Large intestine (tissue), 3 donors: ENCODE data around the gene SLC41A3. TPM values are rescaled to one million over a fixed set of nuclear protein-coding genes. Genes with fewer than 3 reads are reported as not detected.

ENCODE experiments used
- DNase-seq, 2 donors: peaks; one replicate each; pipeline versions ENCODE4 v3.0.0 to v3.0.0-alpha.2; 2013
- H3K27ac ChIP-seq: one replicate; pipeline ENCODE4 v1.5.1; 2013; ENCODE audit warnings: low read length
- H3K27me3 ChIP-seq: 2 replicates; pipeline ENCODE4 v1.6.1; 2013; ENCODE audit warnings: low read length; ENCODE audit not compliant: control insufficient read depth, insufficient read depth
- H3K36me3 ChIP-seq: 2 replicates; pipeline ENCODE4 v1.6.1; 2013; ENCODE audit warnings: low read length; ENCODE audit not compliant: control insufficient read depth, insufficient read depth
- H3K4me1 ChIP-seq: one replicate; pipeline ENCODE4 v1.6.1; 2013; ENCODE audit warnings: low read length; ENCODE audit not compliant: control insufficient read depth, insufficient read depth
- H3K4me3 ChIP-seq: one replicate; pipeline ENCODE4 v1.5.1; 2013; ENCODE audit warnings: low read length
- H3K9me3 ChIP-seq: one replicate; pipeline ENCODE4 v1.6.1; 2013; ENCODE audit warnings: mild to moderate bottlenecking, low read depth, low read length, moderate library complexity; ENCODE audit not compliant: control insufficient read depth
- WGBS: methylation state at CpG from one replicate; pipeline ENCODE4 v1.1.5; 2013; ENCODE audit warnings: low lambda C conversion rate; ENCODE audit not compliant: insufficient coverage; 5-methylcytosine and 5-hydroxymethylcytosine counted together
- polyA plus RNA-seq: library from polyadenylated mRNA; unstranded; fragments of 120-200 nt; gene quantifications from one replicate; pipeline ENCODE4 v1.2.1, GENCODE V29; 2013

Gene SLC41A3
- polyA plus RNA-seq, 1 donor = 32.8 TPM

DNA sequence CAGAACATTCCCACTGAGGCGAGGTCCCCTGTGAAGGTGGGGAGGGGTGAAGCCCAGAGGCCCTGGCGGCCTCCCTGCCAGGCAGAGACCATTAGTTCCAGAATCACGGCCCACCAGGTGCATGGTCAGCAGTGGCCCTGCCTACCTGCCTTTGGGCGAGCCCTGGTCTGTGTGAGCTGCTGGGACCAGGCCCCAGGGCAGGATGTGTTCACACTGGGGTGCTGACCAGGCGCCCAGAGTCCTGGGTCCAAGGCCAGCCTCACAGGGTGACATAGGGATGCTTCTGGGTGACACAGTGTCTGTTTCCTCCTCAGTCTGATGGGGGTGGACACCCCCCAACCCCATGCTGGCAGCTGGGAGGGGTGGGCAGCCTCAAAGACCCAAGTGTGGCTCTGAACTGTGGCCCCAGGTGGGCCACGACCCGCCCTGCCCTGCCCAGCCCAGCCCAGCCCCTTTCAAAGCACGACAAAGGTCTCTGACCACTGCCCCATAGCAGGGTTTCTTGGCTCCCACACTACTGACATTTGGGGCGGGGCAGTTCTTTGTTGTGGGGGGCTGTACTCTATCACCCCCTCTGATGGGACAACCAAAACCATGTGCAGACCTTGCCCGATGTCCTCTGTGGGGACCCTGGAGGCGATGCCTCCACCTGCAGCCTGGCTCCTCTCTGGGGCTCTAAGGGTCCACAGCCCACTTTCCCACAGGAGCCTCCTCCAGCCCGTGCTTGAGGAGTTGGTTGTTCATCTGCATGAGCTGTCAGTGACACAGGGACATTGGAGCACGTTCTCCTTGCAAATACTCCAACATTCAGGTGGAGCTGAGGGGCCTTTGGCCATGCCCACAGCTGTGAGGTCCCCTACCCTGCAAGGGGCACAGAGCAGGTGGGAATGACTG, 44.8 kb upstream of the SLC41A3 start:
- no peak for DNase-seq
- no peak overlapping the region for H3K4me3 ChIP-seq
- H3K27ac ChIP-seq = no peak overlapping the region
- no peaks in the 10 kb centered on the region for H3K4me1 ChIP-seq
- no peaks in the 10 kb centered on the region for H3K27me3 ChIP-seq
- H3K9me3 ChIP-seq = no peaks in the 10 kb centered on the region
- H3K36me3 ChIP-seq = peaks cover 12% of the 10 kb centered on the region
- WGBS = no CpG with 5 or more reads among the region's 13 CpGs

DNA sequence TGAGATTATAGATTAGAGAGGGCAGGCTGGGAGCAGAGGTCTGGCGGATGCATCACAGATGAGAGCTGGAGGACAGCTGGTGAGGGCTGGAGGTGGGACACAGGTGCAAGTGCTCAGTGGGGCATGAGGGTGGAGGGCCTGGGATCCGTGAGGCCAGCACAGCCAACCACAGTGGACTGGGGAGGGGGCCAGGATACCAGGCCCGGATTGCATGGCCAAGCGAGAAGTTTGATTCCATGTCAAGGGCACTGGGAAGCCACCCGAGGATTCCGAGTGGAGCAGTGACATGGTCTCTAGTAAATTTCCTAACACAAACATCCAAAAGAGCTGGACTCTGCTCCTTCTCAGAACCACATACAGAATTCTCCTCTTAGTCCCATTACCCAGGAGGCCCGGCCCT, 44.0 kb upstream of the SLC41A3 start:
- no peak for DNase-seq
- Histone ChIP-seq H3K27ac (no peak overlapping the region), H3K9me3 (no peaks in the 10 kb centered on the region), H3K36me3 (peaks cover 12% of the 10 kb centered on the region), H3K27me3 (no peaks in the 10 kb centered on the region), H3K4me3 (no peak overlapping the region), H3K4me1 (no peaks in the 10 kb centered on the region)
- no CpG with 5 or more reads among the region's 7 CpGs for WGBS

DNA sequence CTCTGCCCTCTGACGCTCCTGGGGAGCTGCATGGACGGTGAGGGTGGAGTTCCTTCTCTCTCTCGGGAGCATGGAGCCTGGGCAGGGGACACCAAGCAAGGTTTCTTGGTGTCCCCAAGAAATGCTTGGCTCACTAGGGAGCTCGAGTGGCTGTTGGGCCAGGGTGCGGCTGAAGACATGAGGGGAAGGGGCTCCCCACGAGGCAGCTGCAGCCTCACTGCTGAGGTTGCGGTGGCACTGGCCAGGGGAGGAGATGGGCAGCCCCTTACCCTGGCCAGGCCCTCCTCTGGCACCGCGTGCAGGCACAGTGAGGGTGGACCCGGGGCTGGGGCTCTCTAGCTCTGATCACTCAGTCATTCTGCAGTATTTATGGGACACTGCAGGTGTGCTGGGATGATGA, 43.5 kb upstream of the SLC41A3 start:
- H3K4me1 ChIP-seq = no peaks in the 10 kb centered on the region
- no CpG with 5 or more reads among the region's 10 CpGs for WGBS
- no peak for DNase-seq
- no peak overlapping the region for H3K27ac ChIP-seq
- H3K4me3 ChIP-seq = no peak overlapping the region
- no peaks in the 10 kb centered on the region for H3K9me3 ChIP-seq
- peaks cover 12% of the 10 kb centered on the region for H3K36me3 ChIP-seq
- H3K27me3 ChIP-seq = no peaks in the 10 kb centered on the region

DNA sequence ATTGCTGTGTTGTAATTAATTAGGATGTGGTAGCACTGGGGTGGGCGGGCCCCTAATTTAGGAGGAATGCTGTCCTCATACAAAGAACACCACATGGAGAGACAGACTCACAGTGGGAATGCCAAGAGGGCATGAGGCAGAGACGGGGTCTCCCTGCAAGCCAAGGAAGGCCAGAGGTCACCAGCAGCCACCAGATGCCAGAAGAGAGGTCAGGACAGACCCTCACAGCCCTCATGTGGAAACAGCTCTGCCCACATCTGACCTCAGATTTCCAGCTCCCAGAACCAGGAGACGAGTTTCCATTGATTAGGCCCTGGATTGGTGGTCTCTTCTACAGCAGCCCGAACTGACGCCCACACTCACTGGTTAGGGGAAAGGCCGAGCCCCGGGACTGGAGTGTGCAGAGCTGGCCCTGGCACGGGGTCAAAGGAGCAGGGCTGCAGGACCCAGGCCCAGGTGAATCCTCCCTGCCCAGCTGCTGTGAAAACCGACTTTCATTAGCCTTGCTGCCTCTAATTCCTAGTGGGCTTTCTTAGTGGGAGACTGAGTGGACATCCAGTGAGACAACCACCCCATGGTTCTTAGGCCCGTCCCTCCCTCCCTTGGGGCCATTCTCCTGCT, 43.0 kb upstream of the SLC41A3 start:
- no peaks in the 10 kb centered on the region for H3K27me3 ChIP-seq
- H3K4me3 ChIP-seq = no peak overlapping the region
- DNase-seq = no peak
- H3K4me1 ChIP-seq = no peaks in the 10 kb centered on the region
- no CpG with 5 or more reads among the region's 10 CpGs for WGBS
- H3K27ac ChIP-seq = no peak overlapping the region
- no peaks in the 10 kb centered on the region for H3K9me3 ChIP-seq
- peaks cover 12% of the 10 kb centered on the region for H3K36me3 ChIP-seq

DNA sequence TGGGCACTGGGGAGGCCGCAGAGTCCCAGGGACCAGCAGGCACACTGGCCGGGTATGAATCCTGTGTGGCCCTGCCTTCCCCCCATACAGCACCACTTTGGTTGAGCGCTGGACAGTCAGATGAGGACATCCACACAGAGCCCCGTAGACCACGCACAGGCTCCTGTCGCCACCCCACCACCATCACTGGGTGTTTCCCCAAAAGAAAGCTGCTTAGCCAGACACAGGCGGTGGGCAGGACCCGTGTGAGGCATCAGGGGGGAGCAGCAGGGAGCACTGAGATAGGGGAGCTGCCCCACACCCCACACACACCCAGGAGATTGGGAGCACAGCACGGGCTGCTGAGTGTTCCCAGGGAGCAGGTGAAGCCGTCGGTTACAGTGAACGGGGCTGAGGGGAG, 42.4 kb upstream of the SLC41A3 start:
- H3K27ac ChIP-seq = no peak overlapping the region
- no peaks in the 10 kb centered on the region for H3K27me3 ChIP-seq
- no peak overlapping the region for H3K4me3 ChIP-seq
- DNase-seq = no peak
- no peaks in the 10 kb centered on the region for H3K4me1 ChIP-seq
- no CpG with 5 or more reads among the region's 12 CpGs for WGBS
- no peaks in the 10 kb centered on the region for H3K9me3 ChIP-seq
- peaks cover 14% of the 10 kb centered on the region for H3K36me3 ChIP-seq

DNA sequence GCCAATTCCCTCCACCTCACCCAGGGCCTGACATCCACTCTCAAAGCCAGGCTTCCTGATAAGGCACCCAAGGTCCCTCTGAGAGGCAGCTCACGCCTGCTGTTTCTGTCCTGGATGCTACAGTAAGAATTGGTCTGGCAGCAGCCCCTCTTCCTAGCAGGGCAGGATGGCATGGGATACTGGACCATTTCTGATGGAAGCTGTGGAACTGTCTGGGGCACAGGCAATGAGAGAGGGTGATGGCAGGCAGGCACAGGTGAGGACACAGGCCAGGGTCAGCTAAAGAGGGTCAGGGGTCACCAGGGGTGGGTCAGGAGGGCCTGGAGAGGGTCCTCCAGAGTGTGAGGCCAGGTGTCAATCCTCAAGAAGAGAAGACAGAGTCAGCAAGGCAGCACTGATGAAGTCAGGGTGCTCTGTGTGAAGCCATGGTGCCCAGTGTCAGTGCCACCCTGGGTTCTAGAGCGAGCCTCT, 41.9 kb upstream of the SLC41A3 start:
- no CpG with 5 or more reads among the region's 2 CpGs for WGBS
- no peaks in the 10 kb centered on the region for H3K9me3 ChIP-seq
- no peak for DNase-seq

DNA sequence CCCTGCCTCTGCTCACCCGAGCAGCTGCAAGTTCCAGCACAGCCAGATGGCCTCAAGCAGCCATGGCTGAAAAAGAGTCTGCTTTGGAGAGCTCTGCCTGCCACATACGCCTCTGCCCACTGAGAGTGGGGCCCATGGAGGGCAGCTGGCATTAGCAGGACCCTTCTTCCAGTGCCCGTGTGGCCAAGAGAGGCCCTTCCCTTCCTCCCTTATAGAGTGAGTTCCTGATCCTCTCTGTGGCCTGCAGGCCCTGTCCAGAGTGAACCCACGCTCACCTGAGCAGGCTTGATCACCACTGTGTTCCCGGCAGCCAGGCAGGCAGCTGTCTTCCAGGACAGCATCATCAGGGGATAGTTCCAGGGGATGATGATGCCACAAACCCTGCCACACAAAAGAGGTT, 41.4 kb upstream of the SLC41A3 start:
- no peak overlapping the region for H3K4me3 ChIP-seq
- no peaks in the 10 kb centered on the region for H3K9me3 ChIP-seq
- H3K27ac ChIP-seq = no peak overlapping the region
- no peaks in the 10 kb centered on the region for H3K27me3 ChIP-seq
- no peaks in the 10 kb centered on the region for H3K4me1 ChIP-seq
- H3K36me3 ChIP-seq = peaks cover 16% of the 10 kb centered on the region
- WGBS = no CpG with 5 or more reads among the region's 5 CpGs
- DNase-seq = no peak

More for the DNA sequence above, 41.9 kb upstream of the SLC41A3 start:
- H3K36me3 ChIP-seq = peaks cover 18% of the 10 kb centered on the region
- no peak overlapping the region for H3K27ac ChIP-seq
- no peak overlapping the region for H3K4me3 ChIP-seq
- no peaks in the 10 kb centered on the region for H3K27me3 ChIP-seq
- H3K4me1 ChIP-seq = no peaks in the 10 kb centered on the region

DNA sequence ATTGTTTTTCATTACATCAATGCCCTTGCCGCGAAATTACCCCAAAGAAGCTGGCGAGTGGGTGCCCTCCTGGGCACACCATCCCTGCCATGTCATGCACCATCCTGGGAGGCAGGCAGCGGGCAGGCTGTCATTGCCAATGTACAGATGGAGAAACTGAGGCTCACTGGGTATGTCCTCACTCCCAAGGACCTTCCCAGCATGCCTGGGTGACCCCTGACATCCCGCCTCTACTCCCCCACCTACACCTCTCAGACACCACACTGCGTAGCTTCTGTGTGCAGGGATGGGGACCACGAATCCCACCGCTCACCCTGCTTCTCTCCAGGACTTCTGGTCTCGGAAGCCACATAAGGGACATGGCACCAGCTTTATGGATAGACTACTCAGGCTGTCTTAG, 41.0 kb upstream of the SLC41A3 start:
- DNase-seq = no peak
- H3K4me1 ChIP-seq = no peaks in the 10 kb centered on the region

DNA sequence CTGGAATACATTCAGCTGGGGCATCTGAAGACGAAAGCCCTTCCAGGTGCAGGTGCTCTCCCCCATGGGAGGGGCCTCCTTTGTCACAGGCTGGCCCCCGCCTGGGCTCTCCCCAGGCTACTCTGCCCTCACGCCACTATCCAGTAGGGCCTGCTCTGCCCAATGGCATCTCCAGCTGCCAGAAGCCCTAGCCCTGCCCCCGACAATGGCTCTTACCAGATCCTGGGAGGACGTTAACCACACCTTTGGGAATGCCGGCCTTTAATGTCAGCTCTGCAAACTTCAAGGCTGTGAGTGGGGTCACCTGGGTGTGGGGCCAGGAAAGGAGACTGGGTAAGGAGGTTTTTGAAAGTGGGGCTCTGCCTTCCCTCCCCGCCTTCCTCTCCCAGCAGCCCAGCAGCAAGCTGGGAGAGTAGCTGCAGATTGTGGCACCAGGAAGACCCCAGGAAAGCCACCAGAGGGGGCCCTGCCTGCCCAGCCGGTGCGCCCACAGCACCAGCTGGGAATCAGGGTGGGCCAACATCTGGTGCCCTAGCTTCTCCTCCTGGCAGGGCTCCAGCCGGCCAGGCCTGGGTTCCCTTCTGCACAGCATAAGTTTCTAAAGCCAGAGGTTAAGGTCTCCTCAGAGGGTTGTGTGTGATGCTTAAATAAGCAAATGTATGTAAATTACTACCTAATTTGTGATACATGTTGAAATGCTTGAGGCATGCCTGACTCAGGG, 40.4 kb upstream of the SLC41A3 start:
- Histone ChIP-seq H3K4me3 (no peak overlapping the region), H3K36me3 (peaks cover 19% of the 10 kb centered on the region), H3K4me1 (no peaks in the 10 kb centered on the region), H3K27me3 (no peaks in the 10 kb centered on the region), H3K27ac (no peak overlapping the region), H3K9me3 (no peaks in the 10 kb centered on the region)
- DNase-seq = no peak
- no CpG with 5 or more reads among the region's 10 CpGs for WGBS

More for the DNA sequence above, 41.0 kb upstream of the SLC41A3 start:
- Histone ChIP-seq H3K36me3 (peaks cover 18% of the 10 kb centered on the region), H3K4me3 (no peak overlapping the region), H3K27ac (no peak overlapping the region), H3K9me3 (no peaks in the 10 kb centered on the region), H3K27me3 (no peaks in the 10 kb centered on the region)
- WGBS = 100% methylated on average over 1 of the region's 9 CpGs

DNA sequence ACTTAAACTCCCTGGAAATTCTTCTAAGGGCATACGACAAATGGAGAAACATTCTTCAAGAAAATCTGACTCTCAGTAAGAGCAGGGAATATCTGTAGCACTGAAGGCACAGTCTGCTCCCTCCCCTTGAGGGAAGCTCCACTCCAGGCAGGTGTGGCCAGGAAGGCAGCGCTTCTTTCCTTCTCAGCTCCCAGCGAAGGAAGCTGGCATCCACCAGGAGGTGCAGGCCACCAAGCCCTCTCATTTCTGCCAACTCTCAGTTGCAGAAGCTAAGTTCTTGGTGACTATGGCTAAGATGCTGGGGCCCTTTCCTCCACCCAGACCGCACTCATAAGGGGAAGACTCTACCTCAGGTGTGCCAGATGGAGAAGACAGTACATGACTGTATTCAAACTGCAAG, 37.7 kb upstream of the SLC41A3 start:
- Histone ChIP-seq H3K36me3 (peaks cover 15% of the 10 kb centered on the region), H3K27ac (no peak overlapping the region), H3K9me3 (no peaks in the 10 kb centered on the region), H3K27me3 (no peaks in the 10 kb centered on the region), H3K4me3 (no peak overlapping the region), H3K4me1 (no peaks in the 10 kb centered on the region)
- WGBS = no CpG with 5 or more reads among the region's 4 CpGs
- no peak for DNase-seq
